Caco-2 (cell line): ENCODE data around the gene NLGN2. TPM values are rescaled to one million over a fixed set of nuclear protein-coding genes. Genes with fewer than 3 reads are reported as not detected.

Experiments
- BruUV-seq: library from RNA; stranded (reverse); fragments of 400-500 nt; replicated peaks from 2 replicates; lab custom pipeline; 2021; lab: Mats Ljungman, UMichigan
- CTCF ChIA-PET: fragments of 300-600 bp; sonication (Branson Sonifier 250); formaldehyde crosslinking; loops from one replicate; lab custom pipeline; 2022; ENCODE audit warnings: antibody characterized with exemption; lab: Charles Lee
- POLR2A ChIA-PET: fragments of 300-600 bp; sonication (Branson Sonifier 250); formaldehyde crosslinking; loops from one replicate; lab custom pipeline; 2022; ENCODE audit warnings: antibody characterized with exemption; lab: Charles Lee
- DNase-seq, 2 experiments: peaks; one replicate each; pipeline versions ENCODE4 v3.0.0 to v3.0.0-alpha.2; 2020 to 2022
- H3K27me3 ChIP-seq: replicated peaks from 2 replicates; pipeline ENCODE4 v1.6.0; 2011; ENCODE audit warnings: low read length; ENCODE audit not compliant: control insufficient read depth, insufficient read depth
- H3K36me3 ChIP-seq: 2 replicates; pipeline ENCODE4 v1.5.1; 2011; ENCODE audit warnings: low read length; ENCODE audit not compliant: control insufficient read depth, insufficient read depth
- H3K4me1 ChIP-seq: fragments of 250-450 bp; sonication (Bioruptor Pico); 2 replicates; pipeline ENCODE4 v1.5.1; 2020; ENCODE audit warnings: mild to moderate bottlenecking
- H3K4me3 ChIP-seq: 2 replicates; pipeline ENCODE4 v1.5.1; 2011; ENCODE audit warnings: low read depth, mild to moderate bottlenecking, control low read depth, low read length
- H3K9me3 ChIP-seq: fragments of 250-450 bp; sonication (Bioruptor Pico); 2 replicates; pipeline ENCODE4 v1.5.1; 2020; ENCODE audit warnings: mild to moderate bottlenecking, moderate library complexity
- H3K27ac Mint-ChIP-seq: one replicate; pipeline ENCODE4 v1.8.0; 2022; ENCODE audit warnings: mixed read lengths; ENCODE audit not compliant: unreplicated experiment
- H3K27me3 Mint-ChIP-seq: one replicate; pipeline ENCODE4 v1.8.0; 2022; ENCODE audit warnings: mixed read lengths; ENCODE audit not compliant: insufficient read depth, unreplicated experiment
- H3K36me3 Mint-ChIP-seq: one replicate; pipeline ENCODE4 v1.8.0; 2022; ENCODE audit warnings: mild to moderate bottlenecking, mixed read lengths; ENCODE audit not compliant: insufficient read depth, unreplicated experiment
- H3K4me1 Mint-ChIP-seq: one replicate; pipeline ENCODE4 v1.8.0; 2022; ENCODE audit warnings: low read depth, mixed read lengths; ENCODE audit not compliant: unreplicated experiment
- H3K4me3 Mint-ChIP-seq: one replicate; pipeline ENCODE4 v1.8.0; 2022; ENCODE audit warnings: mild to moderate bottlenecking, moderate library complexity, mixed read lengths; ENCODE audit not compliant: unreplicated experiment
- H3K9me3 Mint-ChIP-seq: one replicate; pipeline ENCODE4 v1.8.0; 2022; ENCODE audit warnings: mixed read lengths; ENCODE audit not compliant: unreplicated experiment
- intact Hi-C: fragments of 100-400 bp; cut with micrococcal nuclease; formaldehyde crosslinking; loops from one replicate; pipeline ENCODE4 v1.10.0; 2022; ENCODE audit not compliant: unreplicated experiment
- total RNA-seq: library from RNA; stranded (reverse); gene quantifications from 2 replicates; pipeline ENCODE4 v1.2.3, GENCODE V29; 2022
- TF ChIP-seq, protein P1 (sequence below), 2 experiments: fragments of 200-600 bp in 1 of 2; IDR thresholded peaks; 1 replicate in 1 of 2; 2 replicates in 1 of 2; pipeline versions ENCODE4 v1.5.1 to v1.8.0; 2011 to 2022; ENCODE audit warnings: antibody characterized with exemption in 1 of 2, control low read depth in 1 of 2, inconsistent platforms in 1 of 2, low read depth in 1 of 2, low read length in 1 of 2, mild to moderate bottlenecking in 1 of 2, moderate library complexity in 1 of 2; ENCODE audit not compliant: insufficient read depth in 1 of 2, severe bottlenecking in 1 of 2, unreplicated experiment in 1 of 2

The NLGN2 gene
- total RNA-seq, 1 experiment from 2014 or later: 12.6 TPM

DNA sequence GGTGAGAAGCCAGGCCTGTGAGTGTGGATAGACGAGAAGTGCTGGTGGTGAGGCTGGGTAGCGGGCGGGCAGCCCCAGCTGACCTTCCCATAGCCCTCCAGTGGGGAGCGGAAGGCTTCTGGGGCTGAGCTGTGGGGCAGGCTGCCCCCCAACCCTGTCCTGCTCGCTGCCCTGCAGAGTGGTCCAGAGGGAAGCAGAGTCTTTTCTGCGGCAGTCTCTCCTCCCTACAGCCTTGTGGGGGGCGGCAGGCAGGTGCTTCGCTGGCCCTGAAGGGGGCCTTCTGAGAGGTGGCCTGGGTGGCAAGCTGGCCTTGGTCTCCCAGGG lies 3.7 kb downstream of the NLGN2 start:
- Mint-ChIP-seq H3K27me3 (no peaks in the 10 kb centered on the region), H3K9me3 (no peaks in the 10 kb centered on the region), H3K27ac (no peak overlapping the region), H3K4me3 (no peak overlapping the region), H3K4me1 (no peaks in the 10 kb centered on the region), H3K36me3 (no peaks in the 10 kb centered on the region)
- Histone ChIP-seq H3K4me3 (no peak overlapping the region), H3K27me3 (no peaks in the 10 kb centered on the region), H3K9me3 (no peaks in the 10 kb centered on the region), H3K4me1 (no peaks in the 10 kb centered on the region), H3K36me3 (no peaks in the 10 kb centered on the region)
- intact Hi-C loops: no loop called here
- no peak for DNase-seq
- ChIA-PET POLR2A (no interaction called here), CTCF (no interaction called here)
- no TSS peak for BruUV-seq
- TF ChIP-seq, protein P1, sequence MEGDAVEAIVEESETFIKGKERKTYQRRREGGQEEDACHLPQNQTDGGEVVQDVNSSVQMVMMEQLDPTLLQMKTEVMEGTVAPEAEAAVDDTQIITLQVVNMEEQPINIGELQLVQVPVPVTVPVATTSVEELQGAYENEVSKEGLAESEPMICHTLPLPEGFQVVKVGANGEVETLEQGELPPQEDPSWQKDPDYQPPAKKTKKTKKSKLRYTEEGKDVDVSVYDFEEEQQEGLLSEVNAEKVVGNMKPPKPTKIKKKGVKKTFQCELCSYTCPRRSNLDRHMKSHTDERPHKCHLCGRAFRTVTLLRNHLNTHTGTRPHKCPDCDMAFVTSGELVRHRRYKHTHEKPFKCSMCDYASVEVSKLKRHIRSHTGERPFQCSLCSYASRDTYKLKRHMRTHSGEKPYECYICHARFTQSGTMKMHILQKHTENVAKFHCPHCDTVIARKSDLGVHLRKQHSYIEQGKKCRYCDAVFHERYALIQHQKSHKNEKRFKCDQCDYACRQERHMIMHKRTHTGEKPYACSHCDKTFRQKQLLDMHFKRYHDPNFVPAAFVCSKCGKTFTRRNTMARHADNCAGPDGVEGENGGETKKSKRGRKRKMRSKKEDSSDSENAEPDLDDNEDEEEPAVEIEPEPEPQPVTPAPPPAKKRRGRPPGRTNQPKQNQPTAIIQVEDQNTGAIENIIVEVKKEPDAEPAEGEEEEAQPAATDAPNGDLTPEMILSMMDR (IDR thresholded peaks at IDR 0.05; ENCODE audit: insufficient read depth in 1 of 2, low read depth in 1 of 2, low read length in 1 of 2, severe bottlenecking in 1 of 2, unreplicated experiment in 1 of 2): no peak

DNA sequence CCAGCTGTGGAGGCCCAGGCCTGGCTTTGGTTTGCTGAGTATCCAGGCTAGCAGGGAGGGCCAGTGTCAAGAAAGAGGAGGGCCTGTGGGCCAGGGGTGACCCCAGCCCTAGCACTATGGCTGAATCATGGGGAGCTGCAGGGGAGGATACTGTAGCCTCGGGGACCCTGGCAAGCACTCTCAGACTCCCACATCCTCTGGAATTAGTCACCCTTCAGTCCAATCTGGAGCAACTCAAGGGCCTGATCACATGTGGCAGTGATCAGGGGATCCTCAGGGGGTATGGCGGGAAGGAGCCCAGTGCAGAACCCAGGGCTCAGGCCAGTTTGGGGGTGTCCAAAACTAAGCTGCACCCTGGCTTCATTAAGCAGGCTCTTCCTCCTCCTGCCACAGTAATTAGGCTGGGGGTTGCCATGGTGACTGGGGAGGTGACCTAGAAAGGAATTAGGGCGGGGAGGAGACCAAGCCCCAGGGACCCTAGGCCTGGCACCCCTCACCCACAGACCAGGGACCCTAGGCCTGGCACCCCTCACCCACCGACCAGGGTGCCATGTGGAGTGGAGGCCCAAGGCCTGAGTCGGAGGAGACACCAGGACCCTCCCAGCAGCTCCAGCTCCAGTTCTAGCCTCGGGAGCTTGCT lies 5.8 kb downstream of the NLGN2 start:
- POLR2A ChIA-PET: no interaction called here
- Mint-ChIP-seq H3K27me3 (no peaks in the 10 kb centered on the region), H3K9me3 (no peaks in the 10 kb centered on the region), H3K27ac (no peak overlapping the region), H3K36me3 (no peaks in the 10 kb centered on the region), H3K4me3 (no peak overlapping the region), H3K4me1 (no peaks in the 10 kb centered on the region)
- BruUV-seq: no TSS peak
- H3K36me3 ChIP-seq: no peaks in the 10 kb centered on the region
- H3K4me1 ChIP-seq: no peaks in the 10 kb centered on the region
- intact Hi-C loops: no loop called here
- TF ChIP-seq, protein P1 (IDR thresholded peaks at IDR 0.05; ENCODE audit: insufficient read depth in 1 of 2, low read depth in 1 of 2, low read length in 1 of 2, severe bottlenecking in 1 of 2, unreplicated experiment in 1 of 2): no peak
- H3K27me3 ChIP-seq: no peaks in the 10 kb centered on the region
- no peak for DNase-seq
- H3K4me3 ChIP-seq: no peak overlapping the region
- CTCF ChIA-PET: no interaction called here
- H3K9me3 ChIP-seq: no peaks in the 10 kb centered on the region

DNA sequence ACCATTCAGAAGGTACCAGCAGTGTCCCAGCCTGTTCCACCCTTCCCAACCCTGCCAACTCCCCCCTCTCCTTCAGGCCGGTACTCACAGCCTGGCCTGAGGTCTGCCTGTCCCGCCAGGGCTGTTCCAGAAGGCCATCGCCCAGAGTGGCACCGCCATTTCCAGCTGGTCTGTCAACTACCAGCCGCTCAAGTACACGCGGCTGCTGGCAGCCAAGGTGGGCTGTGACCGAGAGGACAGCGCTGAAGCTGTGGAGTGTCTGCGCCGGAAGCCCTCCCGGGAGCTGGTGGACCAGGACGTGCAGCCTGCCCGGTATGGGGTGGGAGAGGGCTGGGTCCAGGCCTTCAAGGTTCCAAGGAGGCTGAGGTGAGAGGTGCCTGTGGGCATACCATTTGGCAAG lies 7.2 kb downstream of the NLGN2 start:
- no peak for DNase-seq
- no peaks in the 10 kb centered on the region for H3K36me3 Mint-ChIP-seq
- BruUV-seq: no TSS peak
- Histone ChIP-seq H3K36me3 (no peaks in the 10 kb centered on the region), H3K9me3 (no peaks in the 10 kb centered on the region), H3K4me1 (no peaks in the 10 kb centered on the region), H3K4me3 (no peak overlapping the region), H3K27me3 (no peaks in the 10 kb centered on the region)
- H3K4me1 Mint-ChIP-seq: no peaks in the 10 kb centered on the region
- H3K27ac Mint-ChIP-seq: no peak overlapping the region
- no peak overlapping the region for H3K4me3 Mint-ChIP-seq
- no peaks in the 10 kb centered on the region for H3K9me3 Mint-ChIP-seq
- no peaks in the 10 kb centered on the region for H3K27me3 Mint-ChIP-seq
- POLR2A ChIA-PET: no interaction called here
- TF ChIP-seq, protein P1 (IDR thresholded peaks at IDR 0.05; ENCODE audit: insufficient read depth in 1 of 2, low read depth in 1 of 2, low read length in 1 of 2, severe bottlenecking in 1 of 2, unreplicated experiment in 1 of 2): no peak
- CTCF ChIA-PET: no interaction called here
- intact Hi-C loops: no loop called here
